ENCODE results near the gene TSGA10. TPM values are rescaled to one million over a fixed set of nuclear protein-coding genes. Genes with fewer than 3 reads are reported as not detected.

TSGA10 gene
- 1.6 to 3.6 TPM (median 2.5 TPM) in 5 replicates for total RNA-seq (2022; extraction: Qiagen RNA extraction; ENCODE audit: low read depth)

GRCh38 chr2:99154643-99155536 is at the start of gene TSGA10, which contains the start of gene LIPT1:
Gene TSGA10 (minus strand): TSS chr2:99154942. CDS start chr2:99109439, 45,503 bp downstream.
Gene LIPT1 (plus strand): TSS chr2:99154967. CDS start chr2:99161958, 6,991 bp downstream.

GRCh38 chr2:99180755-99181623 is 26.2 kb upstream of the TSGA10 start, which contains the start of the genes MITD1 and MRPL30:
Gene MITD1 (minus strand): TSS chr2:99181058. CDS start chr2:99180981, 77 bp downstream.
Gene MRPL30 (plus strand): TSS chr2:99181184. CDS start chr2:99186204, 5,020 bp downstream.

GRCh38 chr2:99141110-99142108 is 13.3 kb downstream of the TSGA10 start, which contains the start of gene C2orf15:
Gene C2orf15 (plus strand): TSS chr2:99141707. CDS start chr2:99150559, 8,852 bp downstream.

Other genes with a start within 250 kb of the TSGA10 start
- 3.2 to 4.4 TPM (median 3.2 TPM) in 5 replicates for gene CRACDL, start 218.7 kb downstream of the TSGA10 start, total RNA-seq (2022; extraction: Qiagen RNA extraction; ENCODE audit: low read depth)
- 0.25 to 0.71 TPM (median 0.47 TPM) in 5 replicates for gene C2orf15, start 13.2 kb downstream of the TSGA10 start, total RNA-seq (2022; extraction: Qiagen RNA extraction; ENCODE audit: low read depth)
- 3.2 to 5.1 TPM (median 3.9 TPM) in 5 replicates for gene LIPT1, start within 50 bp of the TSGA10 start, total RNA-seq (2022; extraction: Qiagen RNA extraction; ENCODE audit: low read depth)
- 23.1 to 28.1 TPM (median 25.3 TPM) in 5 replicates for gene MITD1, start 26.1 kb upstream of the TSGA10 start, total RNA-seq (2022; extraction: Qiagen RNA extraction; ENCODE audit: low read depth)
- gene MRPL30, start 26.2 kb upstream of the TSGA10 start, total RNA-seq (2022; extraction: Qiagen RNA extraction; ENCODE audit: low read depth) = 31.5 to 52.6 TPM (median 33.9 TPM) in 5 replicates
- gene LYG2, start 100.7 kb upstream of the TSGA10 start, total RNA-seq (2022; extraction: Qiagen RNA extraction; ENCODE audit: low read depth) = not detected in 5 replicates
- gene LYG1, start 146.3 kb upstream of the TSGA10 start, total RNA-seq (2022; extraction: Qiagen RNA extraction; ENCODE audit: low read depth) = 0.93 to 2.2 TPM (median 1.6 TPM) in 5 replicates
- 41.5 to 56.2 TPM (median 43.3 TPM) in 5 replicates for gene TXNDC9, start 181.4 kb upstream of the TSGA10 start, total RNA-seq (2022; extraction: Qiagen RNA extraction; ENCODE audit: low read depth)
- 56.0 to 64.3 TPM (median 58.8 TPM) in 5 replicates for gene EIF5B, start 182.4 kb upstream of the TSGA10 start, total RNA-seq (2022; extraction: Qiagen RNA extraction; ENCODE audit: low read depth)

Data from A549 treated with GW870086 at 1 μM for 4 hours (cell line).